ENCODE results near the gene CELF2. TPM values are rescaled to one million over a fixed set of nuclear protein-coding genes. Genes with fewer than 3 reads are reported as not detected.

The CELF2 gene
- total and polyA plus RNA-seq, 2 experiments from 2014 or later = 14.4 to 26.5 TPM

DNA sequence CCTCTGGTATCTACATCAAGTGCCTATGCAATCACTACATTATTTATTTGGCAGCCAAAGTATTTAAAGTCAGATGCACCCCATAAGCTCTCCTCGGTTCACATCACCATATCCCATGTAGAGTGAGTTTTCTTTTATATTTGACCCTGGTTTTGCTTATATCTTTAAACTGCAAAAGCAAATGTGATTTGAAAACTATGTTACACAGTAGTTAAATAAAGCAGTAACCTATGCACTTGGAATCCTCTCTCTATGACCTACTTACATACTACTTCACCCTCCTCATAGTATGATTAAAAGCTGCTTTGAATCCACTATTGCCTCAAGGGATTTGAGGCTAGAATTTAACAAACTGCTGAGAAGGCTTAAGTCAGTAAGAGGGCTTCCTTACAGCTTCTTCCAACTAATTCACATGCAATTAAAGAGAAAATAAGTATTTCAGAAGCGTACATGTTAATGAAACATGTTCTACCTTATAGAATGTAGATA is 2.2 kb upstream of the CELF2 start:
- Histone ChIP-seq H3K9me2 (ENCODE audit: insufficient read depth) (no peaks in the 10 kb centered on the region), H3K79me2 (ENCODE audit: insufficient read depth) (no peaks in the 10 kb centered on the region), H3F3A (ENCODE audit: insufficient read depth) (0 out of 2 replicates have a peak, but pooled peaks cover 4% of the 10 kb centered on the region), H3K27me3 (replicated peaks; ENCODE audit: insufficient read depth) (peaks cover 19% of the 10 kb centered on the region), H3K27ac (no peak overlapping the region), H3K4me3 (no peak overlapping the region), H3K4me2 (ENCODE audit: unreplicated experiment) (no peak overlapping the region), H3K9me3 (ENCODE audit: low read depth) (no peaks in the 10 kb centered on the region), H3K9ac (no peak overlapping the region), H3K36me3 (ENCODE audit: low read depth) (no peaks in the 10 kb centered on the region), H2AFZ (no peak overlapping the region), H4K20me1 (ENCODE audit: insufficient read depth) (no peaks in the 10 kb centered on the region), H3K4me1 (ENCODE audit: insufficient read depth) (0 out of 2 replicates have a peak, but pooled peaks cover 6% of the 10 kb centered on the region)
- WGBS, 2 experiments (ENCODE audit: low coverage in 1 of 2, low lambda C conversion rate in 2 of 2, missing lambda C conversion rate in 2 of 2) = 87 to 90% methylated on average over 2 of the region's 2 CpGs
- no peak for TF ChIP-seq EZH2 (IDR thresholded peaks at IDR 0.05; ENCODE audit: insufficient read depth, poor library complexity, severe bottlenecking)
- TF ChIP-seq EZH2phosphoT487 (IDR thresholded peaks at IDR 0.05; ENCODE audit: insufficient read depth, low read depth) = no peak
- in situ Hi-C loops (cut with MboI) = no loop called here
- DNase-seq = peak; percentile 21

DNA sequence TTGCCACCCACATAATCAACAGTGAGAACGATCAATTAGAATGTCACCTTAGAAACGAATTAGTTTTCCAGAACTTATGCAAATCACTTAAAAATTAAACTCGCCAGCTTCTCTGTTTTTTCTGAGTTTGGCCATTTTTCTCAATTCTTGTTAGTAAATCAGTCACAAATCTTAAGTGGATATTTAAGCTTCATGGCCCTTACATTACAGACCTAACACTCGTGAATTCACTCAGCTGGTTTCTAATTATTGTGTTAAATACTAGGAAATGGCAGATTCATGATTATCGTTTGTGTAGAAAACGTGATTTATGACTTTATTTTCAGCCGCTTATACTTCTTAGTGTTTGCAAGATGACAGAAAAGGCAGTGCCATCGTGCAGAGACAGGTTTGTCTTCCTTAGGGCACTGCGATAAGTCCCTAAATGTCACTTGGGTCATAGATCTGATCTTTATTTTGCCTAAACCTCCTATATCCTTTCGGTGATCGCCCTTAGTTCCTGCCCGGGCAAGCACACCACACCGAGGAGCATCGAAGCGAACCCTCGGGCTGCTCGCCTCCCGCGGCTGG is 587 bp upstream of the CELF2 start:
- Histone ChIP-seq H3K4me3 (peak overlapping the region; percentile 77), H4K20me1 (ENCODE audit: insufficient read depth) (no peaks in the 10 kb centered on the region), H2AFZ (peak overlapping the region; percentile 75), H3F3A (ENCODE audit: insufficient read depth) (0 out of 2 replicates have a peak, but pooled peaks cover 4% of the 10 kb centered on the region), H3K27ac (no peak overlapping the region), H3K4me1 (ENCODE audit: insufficient read depth) (0 out of 2 replicates have a peak, but pooled peaks cover 6% of the 10 kb centered on the region), H3K4me2 (ENCODE audit: unreplicated experiment) (peak overlapping the region; percentile 51), H3K9me3 (ENCODE audit: low read depth) (no peaks in the 10 kb centered on the region), H3K9me2 (ENCODE audit: insufficient read depth) (no peaks in the 10 kb centered on the region), H3K9ac (peak overlapping the region; percentile 58; the same call in 1 of the 2 replicates), H3K27me3 (replicated peaks; ENCODE audit: insufficient read depth) (peaks cover 19% of the 10 kb centered on the region), H3K79me2 (ENCODE audit: insufficient read depth) (no peaks in the 10 kb centered on the region), H3K36me3 (ENCODE audit: low read depth) (no peaks in the 10 kb centered on the region)
- WGBS, 2 experiments (ENCODE audit: low coverage in 1 of 2, low lambda C conversion rate in 2 of 2, missing lambda C conversion rate in 2 of 2) = 18 to 22% methylated on average over 19 of the region's 19 CpGs
- peak; percentile 63 for DNase-seq
- TF ChIP-seq EZH2phosphoT487 (IDR thresholded peaks at IDR 0.05; ENCODE audit: insufficient read depth, low read depth) = 0 out of 2 replicates have a peak, but pooled peaks have one; percentile 39
- peak; percentile 87 for TF ChIP-seq EZH2 (IDR thresholded peaks at IDR 0.05; ENCODE audit: insufficient read depth, poor library complexity, severe bottlenecking)
- in situ Hi-C loops (cut with MboI) = no loop called here

DNA sequence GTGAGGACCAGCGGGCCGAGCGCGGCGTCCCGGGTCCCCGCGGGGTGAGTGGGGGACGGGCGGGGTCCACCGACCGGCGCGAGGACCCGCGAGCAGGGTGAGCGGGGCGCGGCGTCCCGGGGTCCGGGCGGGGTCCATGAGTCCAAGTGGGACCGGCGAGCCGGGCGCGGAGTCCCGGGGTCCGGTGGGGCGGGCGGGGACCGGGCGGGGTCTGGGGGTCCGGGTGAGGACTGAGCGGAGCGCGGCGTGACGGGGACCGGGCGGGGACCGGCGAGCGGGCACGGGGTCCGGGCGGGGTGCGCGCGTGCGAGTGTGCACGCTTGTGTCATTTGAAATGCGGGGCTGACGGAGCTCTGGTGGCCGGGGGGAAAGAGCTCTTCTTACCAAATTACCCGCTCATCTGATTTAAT is 765 bp downstream of the CELF2 start:
- H4K20me1 ChIP-seq (ENCODE audit: insufficient read depth) = no peaks in the 10 kb centered on the region
- H3K9me2 ChIP-seq (ENCODE audit: insufficient read depth) = no peaks in the 10 kb centered on the region
- 2 to 3% methylated on average over 5 to 50 of the region's 57 CpGs for WGBS, 2 experiments (ENCODE audit: low coverage in 1 of 2, low lambda C conversion rate in 2 of 2, missing lambda C conversion rate in 2 of 2)
- peak overlapping the region; percentile 73 for H3K9ac ChIP-seq
- H3K4me2 ChIP-seq (ENCODE audit: unreplicated experiment) = peak overlapping the region; percentile 83
- H3K36me3 ChIP-seq (ENCODE audit: low read depth) = no peaks in the 10 kb centered on the region
- no peaks in the 10 kb centered on the region for H3K4me1 ChIP-seq (ENCODE audit: insufficient read depth)
- peak overlapping the region; percentile 71 for H2AFZ ChIP-seq
- peak; percentile 31 for DNase-seq
- in situ Hi-C loops (cut with MboI) = no loop called here
- TF ChIP-seq EZH2phosphoT487 (IDR thresholded peaks at IDR 0.05; ENCODE audit: insufficient read depth, low read depth) (no peak), EZH2 (IDR thresholded peaks at IDR 0.05; ENCODE audit: insufficient read depth, poor library complexity, severe bottlenecking) (no peak)
- H3K4me3 ChIP-seq = peak overlapping the region; percentile 77
- H3K79me2 ChIP-seq (ENCODE audit: insufficient read depth) = no peaks in the 10 kb centered on the region
- H3K27me3 ChIP-seq (replicated peaks; ENCODE audit: insufficient read depth) = peaks cover 19% of the 10 kb centered on the region
- 0 out of 2 replicates have a peak, but pooled peaks cover 1% of the 10 kb centered on the region for H3F3A ChIP-seq (ENCODE audit: insufficient read depth)
- no peak overlapping the region for H3K27ac ChIP-seq
- H3K9me3 ChIP-seq (ENCODE audit: low read depth) = no peaks in the 10 kb centered on the region

DNA sequence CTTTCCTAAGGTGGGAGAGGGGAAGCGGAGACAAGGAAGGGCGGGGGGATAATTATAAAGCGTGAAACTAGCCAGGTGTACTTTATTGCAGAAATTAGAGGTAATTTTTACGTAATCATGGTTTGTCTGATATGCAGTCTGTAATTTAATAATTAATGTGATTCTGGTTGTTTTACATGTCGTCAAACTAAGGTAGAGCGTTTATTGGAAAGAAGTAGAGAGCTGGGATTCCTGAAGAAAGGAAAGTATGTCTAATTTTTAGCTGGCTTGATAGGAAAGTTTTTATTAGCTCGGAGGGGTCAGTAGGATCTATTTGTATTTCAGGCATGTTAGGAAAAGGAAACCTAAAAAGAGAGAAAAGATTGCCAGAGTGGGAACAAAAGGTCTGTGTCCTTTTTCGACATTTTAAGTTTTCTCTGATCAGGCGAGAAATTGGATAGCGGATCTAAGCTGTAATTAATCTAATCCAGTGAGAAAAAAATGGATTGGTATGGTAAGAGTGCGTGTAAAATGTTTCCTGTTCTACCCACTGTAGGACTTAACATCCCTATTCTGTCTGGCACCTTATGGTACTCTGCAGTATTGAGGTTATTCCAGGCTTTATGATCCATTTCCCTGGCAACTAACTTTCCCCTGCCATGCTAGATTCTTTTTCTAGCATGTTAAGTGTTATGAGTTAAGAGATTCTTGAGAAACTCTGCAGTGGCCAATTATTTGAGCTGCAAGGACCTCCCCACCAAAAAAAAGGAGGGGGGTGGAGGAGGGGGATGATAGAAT is 1.4 kb downstream of the CELF2 start:
- Histone ChIP-seq H3K36me3 (ENCODE audit: low read depth) (no peaks in the 10 kb centered on the region), H3K27me3 (replicated peaks; ENCODE audit: insufficient read depth) (peaks cover 19% of the 10 kb centered on the region), H3K9me3 (ENCODE audit: low read depth) (no peaks in the 10 kb centered on the region), H3F3A (ENCODE audit: insufficient read depth) (no peaks in the 10 kb centered on the region), H3K4me1 (ENCODE audit: insufficient read depth) (no peaks in the 10 kb centered on the region), H3K27ac (no peak overlapping the region), H4K20me1 (ENCODE audit: insufficient read depth) (no peaks in the 10 kb centered on the region), H2AFZ (peak overlapping the region; percentile 16; the same call in 1 of the 2 replicates), H3K9me2 (ENCODE audit: insufficient read depth) (no peaks in the 10 kb centered on the region), H3K79me2 (ENCODE audit: insufficient read depth) (no peaks in the 10 kb centered on the region), H3K4me3 (peak overlapping the region; percentile 77), H3K4me2 (ENCODE audit: unreplicated experiment) (peak overlapping the region; percentile 83), H3K9ac (peak overlapping the region; percentile 73)
- peak; percentile 25 for DNase-seq
- 14 to 22% methylated on average over 11 of the region's 11 CpGs for WGBS, 2 experiments (ENCODE audit: low coverage in 1 of 2, low lambda C conversion rate in 2 of 2, missing lambda C conversion rate in 2 of 2)
- TF ChIP-seq EZH2phosphoT487 (IDR thresholded peaks at IDR 0.05; ENCODE audit: insufficient read depth, low read depth) (no peak), EZH2 (IDR thresholded peaks at IDR 0.05; ENCODE audit: insufficient read depth, poor library complexity, severe bottlenecking) (peak; percentile 84)
- in situ Hi-C loops (cut with MboI) = no loop called here

All from GM23248 (cell line).